Hepatocyte (in vitro differentiated cells): ENCODE data around the gene MAST3.

Experiments used
- CTCF ChIP-seq: fragments of 200-600 bp; sonication (generic); IDR thresholded peaks from 2 replicates; pipeline ENCODE4 v1.5.1; 2016; ENCODE audit warnings: antibody characterized with exemption, mild to moderate bottlenecking; ENCODE audit not compliant: poor library complexity
- EZH2 ChIP-seq: fragments of 200-600 bp; sonication (generic); IDR thresholded peaks from 2 replicates; pipeline ENCODE4 v1.6.1; 2016; ENCODE audit warnings: antibody characterized with exemption, mild to moderate bottlenecking, borderline replicate concordance
- EZH2phosphoT487 ChIP-seq: fragments of 200-600 bp; sonication (generic); IDR thresholded peaks from one replicate; pipeline ENCODE4 v1.6.1; 2018; ENCODE audit warnings: antibody characterized with exemption, mild to moderate bottlenecking, low read depth, moderate library complexity; ENCODE audit not compliant: unreplicated experiment, severe bottlenecking

- TF ChIP-seq CTCF (no peak), EZH2phosphoT487 (no peak), EZH2 (no peak)
Measured at GRCh38 chr19:18196511-18196845, 98.9 kb downstream of the MAST3 start.
